ENCODE measurements around the gene FREM2.

FREM2 gene

DNA sequence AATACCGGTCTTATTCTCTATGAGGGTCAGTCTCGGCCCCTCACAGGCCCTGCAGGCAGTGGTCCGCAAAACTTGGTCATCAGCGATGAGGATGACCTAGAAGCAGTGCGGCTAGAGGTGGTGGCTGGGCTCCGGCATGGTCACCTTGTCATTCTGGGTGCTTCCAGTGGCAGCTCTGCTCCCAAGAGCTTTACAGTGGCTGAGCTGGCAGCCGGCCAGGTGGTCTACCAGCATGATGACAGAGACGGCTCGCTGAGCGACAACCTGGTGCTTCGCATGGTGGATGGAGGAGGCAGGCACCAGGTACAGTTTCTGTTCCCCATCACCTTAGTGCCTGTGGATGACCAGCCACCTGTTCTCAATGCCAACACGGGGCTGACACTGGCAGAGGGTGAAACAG lies 1.8 kb downstream of the FREM2 start:
- no peak for DNase-seq

DNA sequence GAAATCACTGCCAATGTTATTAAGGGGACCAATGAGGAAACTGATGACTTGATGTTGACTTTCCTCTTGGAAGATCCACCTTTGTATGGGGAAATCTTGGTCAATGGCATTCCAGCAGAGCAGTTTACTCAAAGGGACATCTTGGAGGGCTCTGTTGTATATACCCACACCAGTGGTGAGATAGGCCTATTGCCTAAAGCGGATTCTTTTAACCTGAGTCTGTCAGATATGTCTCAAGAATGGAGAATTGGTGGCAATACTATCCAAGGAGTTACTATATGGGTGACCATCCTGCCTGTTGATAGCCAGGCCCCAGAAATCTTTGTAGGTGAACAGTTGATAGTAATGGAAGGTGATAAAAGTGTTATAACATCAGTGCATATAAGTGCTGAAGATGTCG lies 3.4 kb downstream of the FREM2 start:
- DNase-seq = no peak

DNA sequence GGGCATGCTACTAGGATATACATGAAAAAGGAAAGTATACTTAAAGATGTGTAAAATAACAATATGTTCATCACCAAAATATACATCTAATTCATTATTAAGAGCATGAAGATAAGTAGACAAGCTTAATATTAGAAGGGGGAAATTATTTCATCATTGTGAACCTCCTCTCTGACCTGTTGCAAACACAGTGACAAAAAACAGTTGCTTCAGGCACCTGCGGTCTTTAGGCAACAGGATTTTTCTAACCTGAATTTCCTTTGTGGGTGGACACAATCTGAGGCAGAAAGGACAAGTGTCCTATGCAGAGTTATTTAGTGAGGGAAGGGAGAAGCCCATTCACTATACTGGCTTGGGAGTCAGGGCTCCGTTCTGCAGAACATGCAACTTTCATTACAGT lies 6.3 kb downstream of the FREM2 start:
- DNase-seq = no peak

- DNase-seq = no peak
Observed at GRCh38 chr13:38693641-38694040, 6.8 kb downstream of the FREM2 start.

GRCh38 chr13:38697197-38697596 lies 10.3 kb downstream of the FREM2 start:
- no peak for DNase-seq

GRCh38 chr13:38697628-38698333 lies 10.9 kb downstream of the FREM2 start:
- DNase-seq = no peak

GRCh38 chr13:38700051-38700450 lies 13.2 kb downstream of the FREM2 start:
- DNase-seq = no peak

DNA sequence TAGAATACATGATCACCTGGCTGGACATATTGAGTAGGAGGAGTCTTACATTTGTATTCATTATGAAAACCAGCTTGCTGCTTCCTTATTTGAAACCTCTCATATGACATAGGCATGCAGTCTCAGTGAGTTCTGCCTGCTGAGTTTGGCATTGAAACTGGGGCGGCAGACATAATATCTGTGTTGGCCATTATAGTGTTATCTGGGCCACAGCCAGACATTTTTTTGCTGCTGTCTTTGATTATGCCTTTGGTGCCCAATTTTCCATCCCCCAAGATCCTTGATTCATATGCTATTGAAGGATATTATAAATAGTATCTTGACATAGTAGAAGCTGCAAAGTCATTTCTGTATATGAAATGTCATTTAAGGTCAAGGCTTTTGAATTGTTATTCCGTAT lies 15.8 kb downstream of the FREM2 start:
- no peak for DNase-seq

GRCh38 chr13:38703255-38703654 lies 16.4 kb downstream of the FREM2 start:
- no peak for DNase-seq

DNA sequence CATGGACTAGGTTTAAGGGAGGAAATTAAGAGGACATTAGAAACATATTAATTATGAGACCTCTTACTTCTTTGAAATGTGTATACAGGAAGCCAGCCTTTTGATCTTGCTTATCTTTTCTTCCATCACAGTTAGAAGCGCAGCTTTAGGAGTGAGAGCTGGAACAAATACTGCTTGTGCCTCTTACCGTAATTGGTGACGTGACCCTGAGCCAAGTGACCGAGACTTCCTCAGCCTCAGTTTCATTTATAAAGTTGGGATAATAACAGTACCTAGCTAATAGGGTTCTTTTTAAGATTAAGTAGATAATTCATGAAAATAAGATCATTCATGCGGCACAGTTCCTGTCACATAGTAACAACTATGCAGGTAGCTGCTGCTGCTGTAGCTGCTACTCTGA lies 18.5 kb downstream of the FREM2 start:
- no peak for DNase-seq

DNA sequence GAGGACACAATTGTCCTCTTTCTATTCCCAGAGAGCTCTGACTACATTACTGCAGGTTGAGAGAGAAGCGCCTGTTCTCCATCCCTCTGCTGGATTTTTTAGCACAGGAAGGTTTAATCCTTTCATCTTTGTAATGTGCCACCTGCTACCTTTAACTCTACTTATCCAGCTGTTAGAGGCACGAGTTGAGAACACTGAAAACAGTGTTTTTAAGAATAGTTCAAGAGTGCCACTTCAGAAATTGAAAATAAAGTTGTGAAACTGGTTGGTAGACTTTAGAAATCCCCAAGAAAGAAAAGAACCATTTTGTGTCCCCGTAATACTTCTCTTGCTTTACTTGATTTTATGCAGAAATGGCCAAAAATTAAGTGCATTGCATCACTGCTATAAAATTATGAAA lies 20.6 kb downstream of the FREM2 start:
- no peak for DNase-seq

DNA sequence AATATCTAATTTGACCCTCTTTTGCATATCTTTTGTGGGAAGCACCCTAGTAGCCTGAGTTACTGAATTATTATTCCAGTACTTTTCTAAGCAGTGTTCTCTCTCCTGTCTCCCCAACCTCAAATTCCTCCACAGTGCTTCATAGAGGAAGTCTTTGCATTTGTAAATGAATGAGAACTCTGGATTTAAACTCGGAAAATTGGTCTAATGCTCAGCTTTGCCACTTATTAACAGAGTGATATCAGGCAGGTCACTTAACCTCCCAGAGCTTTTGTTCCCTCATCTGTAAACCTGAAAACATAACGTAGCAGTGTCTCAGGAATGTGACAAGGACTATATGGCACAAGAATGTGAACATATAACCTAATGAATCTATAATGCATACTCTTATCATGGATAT lies 26.2 kb downstream of the FREM2 start:
- DNase-seq = no peak

DNA sequence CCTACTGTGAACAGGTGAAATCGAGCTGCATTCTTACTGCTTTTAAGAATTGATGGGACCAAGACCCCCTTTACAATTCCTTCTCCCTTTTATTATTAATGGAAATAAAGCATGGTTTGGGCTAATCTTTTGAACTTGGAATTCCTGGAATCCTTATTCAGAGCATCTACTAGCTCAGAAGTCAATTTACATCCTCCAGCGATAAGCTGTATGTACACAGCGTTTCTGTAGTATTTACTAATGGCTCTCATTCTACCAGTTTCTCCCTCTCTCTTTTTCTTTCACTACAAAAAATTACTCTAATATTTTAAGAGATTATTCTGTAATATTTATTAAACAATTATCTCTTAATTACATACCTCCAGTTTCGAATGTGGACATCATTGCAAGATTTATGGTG lies 31.5 kb downstream of the FREM2 start:
- DNase-seq = no peak

- DNase-seq = no peak
Observed at GRCh38 chr13:38730332-38730731, 43.5 kb downstream of the FREM2 start.

DNA sequence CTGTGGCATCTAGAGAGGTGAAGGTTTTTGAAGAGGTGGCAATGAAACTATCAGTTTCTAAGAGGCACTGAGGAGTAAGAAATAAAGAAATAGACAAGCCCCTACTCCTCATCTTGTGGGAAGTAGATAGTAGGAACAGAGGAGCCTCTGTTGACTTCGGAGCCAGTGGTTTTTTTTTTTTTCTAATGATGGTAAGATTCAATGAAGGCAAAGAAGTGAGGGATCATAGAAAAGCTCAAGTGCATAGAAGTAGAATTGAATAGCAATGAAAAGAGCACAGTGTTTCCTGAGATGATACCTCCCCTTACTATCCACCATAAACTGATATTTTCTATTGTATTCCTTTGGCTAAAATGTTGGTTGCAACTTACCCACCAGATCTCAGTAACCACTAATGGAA lies 46.3 kb downstream of the FREM2 start:
- no peak for DNase-seq

DNA sequence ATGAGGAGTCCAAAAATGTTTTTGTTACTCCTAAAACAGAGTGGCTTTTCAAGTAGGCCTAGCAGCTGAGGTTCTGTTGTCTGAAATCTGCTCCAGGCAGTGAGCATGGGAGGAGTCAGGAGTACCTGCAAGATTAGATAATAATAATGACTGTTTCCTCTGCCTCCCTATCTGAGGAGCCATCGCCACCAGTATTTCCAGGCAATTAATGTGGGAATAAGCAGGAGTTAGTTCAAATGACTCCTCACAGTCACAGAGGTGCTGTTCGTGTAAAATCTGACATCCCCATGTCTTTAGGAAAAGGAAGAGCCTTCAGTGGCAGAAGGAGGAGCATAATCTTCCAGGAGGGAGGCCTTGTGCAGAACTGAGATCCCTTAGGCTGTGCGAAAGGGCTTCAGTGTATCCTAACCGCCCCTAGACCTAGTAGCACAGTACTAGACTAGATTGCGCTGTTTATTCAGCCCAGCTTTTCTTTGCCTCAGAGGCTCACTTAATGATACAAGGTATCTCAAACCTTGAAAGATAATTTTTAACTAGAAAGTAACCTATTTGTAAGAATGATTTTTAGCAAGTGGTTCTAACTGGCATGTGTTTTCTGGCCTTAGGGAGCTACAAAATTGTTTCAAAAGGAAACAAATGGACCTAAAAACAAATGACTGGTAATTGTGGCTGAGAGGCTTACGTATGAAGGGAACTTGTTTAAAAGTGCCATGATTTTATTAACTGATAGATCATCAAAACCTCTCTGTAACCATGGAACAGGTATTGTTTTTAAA lies 49.0 kb downstream of the FREM2 start:
- no peak for DNase-seq

GRCh38 chr13:38743466-38743865 lies 56.6 kb downstream of the FREM2 start:
- no peak for DNase-seq

GRCh38 chr13:38752686-38753085 lies 65.8 kb downstream of the FREM2 start:
- no peak for DNase-seq

DNA sequence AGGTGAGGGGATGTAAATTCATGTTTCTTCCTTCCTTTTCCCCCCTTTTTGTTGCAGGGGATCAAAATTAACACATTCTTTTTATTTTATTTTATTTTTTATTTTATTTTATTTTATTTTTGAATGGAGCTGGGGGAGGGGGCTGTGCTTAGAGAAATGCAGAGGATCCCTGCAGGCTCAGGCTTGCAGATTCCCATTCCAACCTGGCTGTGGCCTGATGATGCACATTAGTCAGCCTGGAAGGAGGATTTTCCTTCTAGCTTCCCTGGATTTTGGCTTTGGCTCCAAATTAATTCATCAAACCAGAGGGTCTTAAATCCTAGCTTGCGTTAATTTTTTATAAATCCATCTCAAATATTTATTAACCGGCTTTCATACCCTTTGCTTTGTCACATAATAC lies 67.0 kb downstream of the FREM2 start:
- DNase-seq = no peak

GRCh38 chr13:38755793-38756192 lies 68.9 kb downstream of the FREM2 start:
- DNase-seq = no peak

GRCh38 chr13:38758277-38758676 lies 71.4 kb downstream of the FREM2 start:
- no peak for DNase-seq

GRCh38 chr13:38759390-38759789 lies 72.5 kb downstream of the FREM2 start:
- DNase-seq = no peak

- DNase-seq = no peak
Observed at GRCh38 chr13:38763446-38764381, 76.8 kb downstream of the FREM2 start.

DNA sequence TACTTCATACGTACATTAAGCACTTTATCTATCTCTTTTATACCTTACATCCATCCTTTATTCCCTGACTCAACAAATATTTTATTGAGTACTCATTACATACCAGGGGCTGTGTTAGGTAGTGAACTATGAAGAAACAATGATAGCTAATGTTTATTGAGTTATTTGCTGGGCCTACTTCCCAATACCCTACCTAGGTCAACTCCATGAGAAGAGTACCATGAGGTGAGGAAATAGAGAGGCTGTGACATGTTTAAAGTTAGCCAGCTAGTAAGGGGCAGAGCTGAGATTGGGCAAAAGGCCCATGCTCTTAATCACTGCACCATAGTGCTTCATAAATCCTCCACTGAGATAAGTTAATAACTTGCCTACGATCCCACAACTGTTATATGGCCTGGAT lies 79.9 kb downstream of the FREM2 start:
- no peak for DNase-seq
